HG03108 (cell line): Measurements from ENCODE around the gene PROK1.
"Not testable (repeated sequence)": the region's sequence is repeated elsewhere in the genome, so short reads cannot be mapped to it uniquely, and the experiment has no call there.

Experiments used
- ATAC-seq: cut with Tn5 transposase; IDR thresholded peaks from one replicate; pipeline ENCODE4 v1.9.1; 2021; ENCODE audit warnings: moderate library complexity; ENCODE audit not compliant: unreplicated experiment

PROK1 gene

DNA sequence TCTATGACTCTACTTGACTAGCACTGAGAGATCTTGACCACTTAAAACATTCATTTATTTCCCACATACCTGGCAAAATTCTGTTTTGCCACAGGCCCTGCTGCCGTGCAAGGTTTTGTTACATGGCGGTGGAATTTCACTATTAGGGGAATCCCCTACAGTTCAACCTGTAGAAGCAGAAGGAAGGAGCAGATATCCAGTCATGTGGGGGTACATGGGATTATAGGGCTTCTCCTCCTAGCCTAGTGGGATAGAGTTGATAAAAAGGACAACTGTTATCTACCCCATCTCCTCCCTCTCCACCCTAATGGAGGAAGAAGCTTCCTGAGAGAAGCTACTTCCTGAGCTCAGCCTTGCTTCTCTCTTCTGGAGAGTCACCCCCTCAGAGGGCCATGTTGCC lies 17.7 kb upstream of the PROK1 start:
- no peak for ATAC-seq

DNA sequence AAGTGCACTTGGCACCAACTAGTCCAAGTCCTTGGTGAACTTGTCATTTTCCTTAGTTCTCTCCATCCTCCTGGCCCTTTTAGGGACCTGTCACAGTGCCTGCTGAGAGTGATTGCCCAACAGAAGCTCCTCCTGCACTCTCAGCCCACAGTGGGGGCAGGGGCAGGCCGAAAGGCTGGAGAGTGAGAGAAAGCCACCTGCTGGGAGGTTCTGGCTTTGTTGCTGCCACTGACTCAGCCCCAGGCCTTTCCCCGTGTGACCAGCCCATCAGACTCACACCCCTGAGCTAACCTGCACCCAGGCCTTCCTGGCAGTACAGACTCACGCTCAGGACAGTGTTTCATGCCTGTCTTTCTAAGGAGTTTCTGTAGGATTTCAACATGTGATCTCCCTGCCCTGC lies 17.1 kb upstream of the PROK1 start:
- no peak for ATAC-seq

DNA sequence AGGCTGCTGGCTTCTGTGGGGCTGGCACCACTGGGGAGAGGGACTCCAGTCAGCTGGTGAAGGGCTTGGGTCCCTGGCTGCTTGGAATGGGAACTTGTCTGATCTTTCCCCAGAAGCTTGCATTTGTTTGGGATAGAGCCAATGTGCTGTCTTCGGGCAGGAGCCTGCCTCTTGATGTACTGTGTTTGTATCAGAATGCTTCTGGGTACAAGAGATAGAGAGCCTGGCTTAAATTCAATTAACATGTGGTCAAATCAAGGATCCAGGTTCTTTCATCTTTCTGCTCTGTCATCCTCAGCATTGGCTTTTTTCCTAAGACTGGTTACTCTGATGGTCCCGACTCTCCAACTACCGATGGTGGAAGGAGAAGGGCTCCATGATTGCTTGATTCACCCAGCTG lies 16.0 kb upstream of the PROK1 start:
- no peak for ATAC-seq

DNA sequence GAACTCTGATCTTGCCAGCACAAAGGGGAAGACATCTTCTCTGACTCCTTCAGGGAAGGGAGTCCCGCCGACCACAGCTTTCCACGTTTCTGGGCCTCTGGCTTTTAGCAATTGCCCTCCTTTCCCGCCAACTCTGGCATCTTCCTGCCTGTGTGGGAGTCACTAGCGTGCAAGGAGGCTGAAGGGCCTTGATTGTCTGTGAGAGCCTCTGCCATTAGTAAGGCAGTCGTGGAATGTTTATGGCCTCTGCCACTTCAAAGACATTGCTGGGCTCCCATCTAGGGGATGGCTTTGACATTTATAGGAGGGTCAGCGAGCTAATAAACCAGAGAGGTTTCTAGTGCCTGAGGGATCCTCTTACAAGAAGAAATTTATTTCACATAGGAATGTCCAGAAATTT lies 14.3 kb upstream of the PROK1 start:
- no peak for ATAC-seq

DNA sequence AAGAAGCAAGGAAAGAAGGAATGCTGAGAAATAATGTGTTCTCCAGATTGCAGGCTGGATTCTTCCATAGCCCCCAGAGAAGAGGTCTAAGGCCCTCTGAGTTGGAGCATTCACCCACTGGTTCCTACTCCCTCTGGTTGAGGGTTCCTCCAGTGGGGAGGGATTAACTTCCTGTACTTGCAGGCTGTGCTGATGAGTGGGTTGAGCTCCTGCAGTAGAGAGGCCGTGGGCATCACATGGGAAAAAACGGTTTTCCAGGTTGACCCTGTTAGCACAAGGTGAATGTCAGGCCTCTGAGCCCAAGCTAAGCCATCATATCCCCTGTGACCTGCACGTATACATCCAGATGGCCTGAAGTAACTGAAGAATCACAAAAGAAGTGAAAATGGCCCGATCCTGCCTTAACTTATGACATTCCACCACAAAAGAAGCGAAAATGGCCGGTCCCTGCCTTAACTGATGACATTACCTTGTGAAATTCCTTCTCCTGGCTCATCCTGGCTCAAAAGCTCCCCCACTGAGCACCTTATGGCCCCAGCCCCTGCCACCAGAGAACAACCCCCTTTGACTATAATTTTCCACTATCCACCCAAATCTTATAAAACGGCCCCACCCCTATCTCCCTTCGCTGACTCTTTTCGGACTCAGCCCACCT lies 13.2 kb upstream of the PROK1 start:
- ATAC-seq: not testable (repeated sequence)

DNA sequence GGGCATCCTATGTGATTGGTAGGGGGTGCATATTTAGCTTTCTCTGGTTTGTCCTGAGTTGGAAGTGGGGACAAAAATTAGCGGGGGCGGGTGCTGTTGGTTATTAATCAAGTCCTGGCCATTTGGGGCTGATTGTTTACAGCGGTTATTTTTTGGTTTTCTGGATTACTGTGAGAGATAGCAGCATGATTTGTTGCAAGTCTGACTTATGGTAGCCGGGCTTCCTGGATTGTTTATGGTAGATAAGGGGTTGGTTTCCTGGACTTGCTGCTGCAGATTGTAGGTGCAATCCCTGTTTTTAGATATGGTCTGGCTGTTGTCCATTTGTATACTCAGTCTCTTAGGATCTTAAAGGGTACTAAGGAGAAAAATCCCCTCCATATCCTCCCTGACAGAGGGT lies 12.1 kb upstream of the PROK1 start:
- no peak for ATAC-seq

DNA sequence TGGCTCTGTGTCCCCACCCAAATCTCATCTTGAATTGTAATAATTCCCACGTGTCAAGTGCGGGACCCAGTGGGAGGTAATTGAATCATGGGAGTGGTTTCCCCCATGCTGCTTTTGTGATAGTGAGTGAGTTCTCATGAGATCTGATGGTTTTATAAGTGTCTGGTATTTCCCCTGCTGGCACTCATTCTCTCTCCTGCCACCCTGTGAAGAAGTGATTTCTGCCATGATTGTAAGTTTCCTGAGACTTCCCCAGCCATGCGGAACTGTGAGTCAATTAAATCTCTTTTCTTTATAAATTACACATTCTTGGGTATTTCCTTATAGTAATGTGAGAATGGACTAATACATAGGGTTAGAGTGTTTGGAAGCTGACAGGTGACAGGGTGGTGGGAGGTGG lies 11.1 kb upstream of the PROK1 start:
- ATAC-seq: not testable (repeated sequence)

DNA sequence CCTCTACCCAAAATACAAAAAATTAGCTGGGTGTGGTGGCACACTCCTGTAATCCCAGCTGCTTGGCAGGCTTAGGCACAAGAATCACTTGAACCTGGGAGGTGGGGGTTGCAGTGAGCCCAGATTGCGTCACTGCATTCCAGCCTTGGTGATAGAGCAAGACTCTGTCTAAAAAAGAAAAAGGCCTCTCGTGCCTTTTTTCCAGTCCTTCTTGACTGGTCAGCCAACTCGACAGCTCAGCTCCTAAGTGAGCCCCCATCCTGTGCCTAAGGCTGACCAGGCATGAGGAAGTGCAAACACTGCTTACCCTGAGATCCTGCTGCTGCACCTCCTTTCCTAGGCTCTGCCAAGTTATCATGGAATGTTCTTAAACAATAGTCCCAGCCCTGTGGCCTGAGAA lies 10.1 kb upstream of the PROK1 start:
- ATAC-seq: no peak

DNA sequence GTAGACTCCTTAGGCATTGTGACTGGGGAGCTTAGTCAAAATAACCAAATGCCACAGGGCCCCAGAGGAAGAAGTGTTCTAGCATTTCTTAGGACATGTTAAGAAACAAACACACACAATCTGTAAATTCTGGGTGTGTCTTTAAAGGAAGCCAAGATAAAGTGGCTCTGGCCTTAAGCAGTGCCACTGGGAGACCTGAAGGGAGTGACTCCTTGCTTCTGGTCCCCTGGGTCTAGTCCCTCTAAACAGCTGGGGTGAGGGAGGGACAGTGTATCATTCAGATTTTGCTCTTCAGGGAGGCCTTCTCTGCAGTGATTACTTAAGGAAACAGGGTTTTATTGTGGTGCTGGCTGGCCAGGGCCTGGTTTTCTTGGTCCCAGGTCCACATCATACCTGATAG lies 9.1 kb upstream of the PROK1 start:
- ATAC-seq: no peak

DNA sequence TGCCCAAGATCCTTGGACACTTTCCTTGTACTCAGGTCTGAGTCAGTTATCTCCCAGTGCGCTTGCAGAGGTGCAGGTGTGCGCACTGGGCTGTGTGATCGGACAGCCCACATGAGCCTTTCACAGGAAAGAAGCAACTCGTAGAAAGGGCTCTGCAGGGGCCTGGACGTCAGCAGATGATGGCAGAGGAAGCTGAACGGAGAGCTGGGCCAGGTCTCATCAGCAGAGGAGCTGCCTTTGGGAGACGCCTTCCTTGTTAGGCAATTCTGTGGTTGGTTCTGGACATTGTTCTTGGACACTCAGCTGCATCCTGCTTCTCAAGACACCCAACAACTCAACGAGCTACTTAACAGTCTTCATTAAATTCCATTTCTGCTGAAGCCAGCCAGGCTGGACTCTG lies 7.5 kb upstream of the PROK1 start:
- ATAC-seq: no peak

DNA sequence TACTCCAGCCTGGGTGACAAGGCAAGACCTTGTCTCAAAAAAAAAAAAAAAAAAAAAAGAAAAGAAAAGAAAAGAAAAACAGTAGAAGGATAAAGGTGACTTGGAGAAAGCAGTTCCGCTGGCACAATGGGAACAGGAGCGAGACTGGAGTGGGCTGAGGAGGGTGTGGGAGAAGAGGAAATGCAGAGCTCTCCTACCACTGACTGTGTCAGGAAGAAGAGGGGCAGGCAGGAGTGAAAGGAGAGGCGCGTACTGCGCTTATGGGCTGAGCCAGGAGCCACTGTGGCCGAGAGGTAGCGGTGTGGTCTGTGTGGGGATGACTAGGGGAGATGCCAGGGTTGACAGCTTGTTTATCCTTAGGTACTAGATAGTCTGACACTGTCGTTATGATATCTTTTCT lies 6.4 kb upstream of the PROK1 start:
- ATAC-seq: no peak

DNA sequence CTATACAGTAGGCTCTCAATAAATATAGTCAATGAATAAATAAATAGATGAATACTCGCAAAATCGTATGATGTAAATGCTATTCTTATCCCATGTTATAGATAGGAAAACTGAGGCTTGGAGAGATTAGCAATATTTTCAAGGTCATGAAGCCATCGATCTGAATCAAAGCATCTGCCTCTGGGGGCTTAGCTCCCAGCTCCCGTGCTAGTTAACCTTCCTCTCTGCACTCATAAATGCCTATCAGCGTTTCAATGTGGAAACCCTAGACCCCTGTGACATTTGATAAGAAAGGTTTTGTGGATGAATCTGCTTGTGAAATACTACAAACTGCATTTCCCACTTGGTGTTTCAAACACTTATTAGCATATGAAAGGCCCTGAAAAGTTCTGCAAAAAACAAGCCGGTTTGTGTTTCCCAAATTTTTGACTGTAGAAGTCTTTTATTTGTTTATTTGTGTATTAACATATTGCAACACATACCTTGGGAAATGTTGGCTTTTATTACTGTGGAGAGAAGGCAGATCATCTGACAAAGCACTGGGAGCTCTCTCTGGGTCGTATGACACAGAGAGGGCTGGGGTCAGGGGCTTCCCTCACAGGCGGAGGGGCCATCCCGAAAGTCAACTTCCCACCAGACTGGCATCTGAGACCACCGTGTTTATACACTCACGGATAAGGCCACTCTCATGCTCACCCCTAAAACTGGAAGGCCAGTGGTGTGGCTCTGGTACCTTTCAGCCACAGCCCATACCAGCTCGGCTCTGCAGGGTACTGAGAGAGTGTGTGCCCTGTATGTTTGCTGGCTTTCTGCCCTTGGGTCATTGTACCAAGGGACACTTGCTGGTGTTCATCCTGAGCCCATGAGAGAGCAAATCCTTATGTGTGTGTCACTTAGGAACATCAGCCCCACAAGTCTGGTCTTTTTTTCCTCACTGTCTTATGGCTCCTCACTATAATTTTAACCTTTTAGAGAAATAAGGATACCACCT lies 993 bp upstream of the PROK1 start:
- no peak for ATAC-seq

DNA sequence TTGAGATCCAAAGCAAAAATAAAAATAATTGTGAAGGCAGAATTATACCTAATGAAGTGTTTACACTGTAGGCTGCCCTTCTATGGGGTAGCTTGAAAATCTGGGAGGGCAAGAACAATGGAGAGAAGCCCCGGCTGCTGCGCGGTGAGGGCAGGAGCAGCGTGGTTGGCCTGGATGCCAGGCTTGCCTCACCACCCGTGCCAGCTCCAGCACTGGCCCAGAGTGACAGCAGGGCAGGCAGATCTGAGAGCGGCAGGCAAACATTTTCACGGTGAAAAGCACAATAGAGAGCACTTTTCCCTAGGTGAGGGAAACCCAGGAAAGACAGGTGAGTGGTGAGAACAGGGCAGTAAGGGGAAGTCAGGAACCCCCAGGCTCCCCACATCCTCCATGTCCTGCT lies 1.4 kb downstream of the PROK1 start:
- no peak for ATAC-seq

DNA sequence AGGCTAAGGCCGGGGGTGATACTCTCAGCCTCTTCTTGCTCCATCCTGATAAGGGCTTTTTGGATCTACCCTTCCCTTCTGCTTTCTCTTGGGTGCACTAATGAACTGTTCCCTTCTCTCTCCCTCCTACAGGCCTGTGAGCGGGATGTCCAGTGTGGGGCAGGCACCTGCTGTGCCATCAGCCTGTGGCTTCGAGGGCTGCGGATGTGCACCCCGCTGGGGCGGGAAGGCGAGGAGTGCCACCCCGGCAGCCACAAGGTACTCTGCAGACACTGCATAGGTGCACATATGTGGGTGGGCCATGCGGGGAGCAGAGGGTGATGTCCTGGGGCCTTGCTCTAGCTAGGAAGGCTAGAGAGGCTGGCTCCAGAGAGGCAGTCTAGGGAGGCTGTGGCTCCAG lies 2.9 kb downstream of the PROK1 start:
- ATAC-seq: no peak

DNA sequence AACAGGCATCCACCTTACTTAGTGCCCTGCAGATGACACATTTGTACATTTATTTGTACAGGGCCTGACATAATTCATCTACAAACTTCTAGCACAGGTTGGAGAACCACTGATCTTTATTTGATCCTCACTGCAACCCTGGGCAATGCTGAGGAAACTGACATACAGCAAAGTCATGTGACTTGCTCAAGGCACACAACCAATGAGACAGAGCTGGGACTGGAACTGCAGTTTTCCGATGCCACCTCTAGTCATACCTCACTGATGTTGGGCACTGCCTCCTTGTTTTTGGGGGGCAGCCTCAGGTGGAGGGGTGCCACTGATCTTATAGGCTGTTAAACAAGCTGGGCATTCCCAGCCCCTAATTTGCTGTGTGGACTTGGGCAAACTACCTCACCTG lies 3.4 kb downstream of the PROK1 start:
- no peak for ATAC-seq

DNA sequence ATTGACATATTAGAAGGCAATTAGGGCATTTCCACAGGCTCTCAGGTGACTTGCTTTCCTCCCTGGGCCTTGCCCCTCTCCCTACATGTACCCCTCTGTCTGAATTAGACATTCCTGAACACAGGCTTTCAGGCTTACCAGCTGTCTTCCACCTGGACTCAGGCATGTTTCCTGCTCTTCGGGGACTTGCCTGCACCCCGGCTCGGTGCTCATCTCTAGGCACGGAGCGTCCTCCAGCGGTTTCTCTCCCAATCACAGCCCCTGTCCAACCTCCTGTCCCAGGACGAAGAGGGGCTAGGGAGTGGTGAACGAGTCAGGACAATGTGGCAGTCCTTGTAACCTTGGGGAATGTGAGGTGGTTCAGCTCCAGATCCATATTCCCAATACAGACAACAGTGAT lies 4.2 kb downstream of the PROK1 start:
- no peak for ATAC-seq

DNA sequence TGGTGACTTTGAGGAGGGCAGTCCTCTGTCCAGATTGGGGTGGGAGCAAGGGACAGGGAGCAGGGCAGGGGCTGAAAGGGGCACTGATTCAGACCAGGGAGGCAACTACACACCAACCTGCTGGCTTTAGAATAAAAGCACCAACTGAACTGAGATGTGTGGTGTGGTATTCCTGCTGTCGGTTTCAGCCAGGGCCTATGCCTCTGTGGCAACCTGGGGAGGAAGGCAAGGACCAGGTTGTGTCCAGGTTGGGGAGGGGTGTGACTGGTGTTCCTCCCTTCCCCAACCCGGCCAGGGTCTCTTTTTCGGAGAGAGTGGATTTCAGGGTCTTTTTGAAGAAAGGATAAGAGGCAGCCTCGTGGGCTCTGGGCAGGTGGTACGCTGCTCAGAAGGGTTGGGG lies 6.3 kb downstream of the PROK1 start:
- no peak for ATAC-seq

DNA sequence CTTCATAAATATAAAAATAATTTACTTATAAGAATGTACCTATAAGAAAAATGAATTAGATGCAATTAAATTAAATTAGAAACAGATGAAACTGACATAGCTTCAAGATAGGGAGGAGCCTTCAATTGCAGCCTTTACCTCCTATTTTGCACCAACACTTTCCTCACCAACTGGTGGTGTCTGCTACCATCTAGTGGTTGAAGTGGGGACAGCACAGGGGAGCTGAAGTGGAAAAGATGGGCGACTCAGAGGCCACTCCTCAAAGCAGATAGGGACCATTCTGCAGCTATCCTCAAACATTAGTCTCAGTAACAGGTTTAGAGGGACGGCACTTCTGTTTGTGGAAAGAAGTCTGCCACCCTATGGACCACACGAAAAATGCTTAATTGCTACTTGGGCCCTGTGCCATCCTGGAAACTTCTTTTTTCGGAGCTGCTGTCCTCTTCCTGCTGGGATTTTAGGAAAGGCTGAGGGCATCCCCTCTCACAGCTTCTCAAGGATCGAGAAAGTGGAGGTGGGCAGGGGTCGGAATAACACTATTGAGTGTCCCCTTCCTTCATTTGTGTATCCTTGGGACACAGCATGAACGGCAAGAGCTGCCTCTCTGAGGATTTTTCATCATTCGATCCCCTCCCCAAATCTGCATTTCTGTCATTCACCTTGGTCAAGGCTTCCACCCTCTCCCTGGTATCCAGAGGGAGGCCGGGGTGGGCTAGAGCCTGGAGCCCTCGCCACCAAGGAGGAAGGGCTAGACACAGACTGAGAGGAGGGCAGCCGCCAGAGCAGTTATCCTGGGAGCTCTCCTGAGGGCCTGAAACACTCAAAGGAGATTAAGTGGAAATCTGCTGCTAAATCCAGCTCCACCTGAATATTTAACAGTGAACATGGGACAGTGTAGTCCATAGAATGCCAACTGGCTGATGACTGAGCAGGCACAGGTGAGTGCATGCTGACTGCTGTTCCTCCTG lies 9.6 kb downstream of the PROK1 start:
- ATAC-seq: no peak

DNA sequence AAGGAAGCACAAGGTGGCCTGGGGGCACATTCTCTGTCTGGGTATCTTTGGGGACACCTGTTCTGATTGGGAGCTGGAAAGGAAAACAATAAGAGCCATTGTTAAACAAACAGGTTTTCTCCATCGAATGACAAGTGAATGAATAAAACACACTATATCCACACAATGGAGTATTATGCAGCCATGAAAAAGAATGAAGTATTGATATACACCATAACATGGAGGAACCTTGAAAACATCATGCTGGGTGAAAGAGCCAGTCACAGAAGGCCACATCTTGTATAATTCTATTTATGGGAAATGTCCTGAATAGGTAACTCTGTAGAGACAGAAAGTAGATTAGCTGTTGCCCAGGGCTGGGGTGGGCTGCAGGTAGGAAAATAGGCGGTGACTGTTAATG lies 11.1 kb downstream of the PROK1 start:
- no peak for ATAC-seq

DNA sequence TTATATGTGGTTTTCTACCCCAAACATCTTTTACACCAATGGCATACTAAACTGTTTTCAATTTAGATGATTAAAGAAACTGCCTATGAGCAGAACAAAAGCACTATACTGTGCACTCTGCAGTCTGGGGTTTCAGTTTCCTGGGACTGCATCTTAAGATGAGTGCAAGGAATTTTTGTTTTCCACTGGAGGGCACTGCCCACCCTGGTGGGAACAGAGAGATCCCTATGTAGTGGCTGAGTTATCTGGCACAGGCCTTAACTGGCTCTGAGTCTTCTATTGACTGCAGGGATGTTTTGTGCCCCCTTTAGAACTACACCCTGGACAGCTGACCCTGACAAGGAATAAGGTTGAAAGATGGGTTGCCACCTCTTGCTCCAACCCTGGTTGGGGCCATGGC lies 12.0 kb downstream of the PROK1 start:
- ATAC-seq: no peak

DNA sequence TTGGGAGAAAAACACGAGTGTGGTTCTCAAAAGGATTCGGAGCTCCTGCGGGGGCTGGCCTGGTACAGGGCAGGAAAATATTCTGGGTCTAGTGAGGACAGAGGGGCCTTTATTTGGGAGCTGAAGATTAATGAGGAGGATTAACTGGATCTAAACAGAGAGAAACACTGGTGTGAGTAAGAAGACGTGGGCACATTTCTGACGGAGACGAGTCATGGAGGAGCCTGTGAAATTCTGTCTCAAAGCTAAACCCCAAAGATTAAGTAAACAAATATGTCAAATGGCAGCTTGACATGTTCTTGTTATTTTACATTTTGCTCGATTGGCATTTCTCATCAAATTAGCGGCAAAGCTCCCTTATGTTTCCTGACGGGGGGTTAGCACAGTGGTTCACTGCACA lies 12.8 kb downstream of the PROK1 start:
- no peak for ATAC-seq
